ENCODE measurements around the gene GTF3C5. TPM values are rescaled to one million over a fixed set of nuclear protein-coding genes. Genes with fewer than 3 reads are reported as not detected.

The GTF3C5 gene
- total RNA-seq, 1 donor from 2014 or later: 77.9 TPM

DNA sequence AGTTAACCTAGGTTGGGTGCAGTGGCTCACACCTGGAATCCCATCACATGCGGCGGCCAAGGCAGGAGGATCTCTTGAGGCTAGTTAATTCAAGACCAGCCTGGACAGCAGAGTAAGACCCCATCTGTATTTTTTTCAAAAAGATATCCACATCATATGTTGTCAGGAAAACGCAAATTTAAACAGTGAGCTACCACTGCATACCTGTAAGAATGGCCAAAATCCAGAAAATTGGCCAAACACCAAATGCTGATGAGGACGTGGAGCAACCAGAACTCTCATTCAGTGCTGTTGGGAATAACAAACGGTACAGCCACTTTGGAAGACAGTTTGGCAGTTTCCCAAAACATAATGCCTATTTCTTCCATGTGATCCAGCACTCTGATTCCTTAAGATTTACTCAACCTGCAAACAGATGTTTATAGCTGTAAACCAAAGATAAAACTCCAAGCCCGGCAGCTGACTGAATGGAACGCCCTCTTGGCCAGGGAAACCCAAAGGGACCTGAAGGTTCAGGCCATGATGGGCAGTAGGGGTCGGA lies 43.4 kb downstream of the GTF3C5 start:
- no peaks in the 10 kb centered on the region for H3K36me3 ChIP-seq
- H3K36me3 Mint-ChIP-seq: peaks cover 5% of the 10 kb centered on the region
- H3K79me2 ChIP-seq (ENCODE audit: low read depth): no peaks in the 10 kb centered on the region
- TF ChIP-seq, protein P1, sequence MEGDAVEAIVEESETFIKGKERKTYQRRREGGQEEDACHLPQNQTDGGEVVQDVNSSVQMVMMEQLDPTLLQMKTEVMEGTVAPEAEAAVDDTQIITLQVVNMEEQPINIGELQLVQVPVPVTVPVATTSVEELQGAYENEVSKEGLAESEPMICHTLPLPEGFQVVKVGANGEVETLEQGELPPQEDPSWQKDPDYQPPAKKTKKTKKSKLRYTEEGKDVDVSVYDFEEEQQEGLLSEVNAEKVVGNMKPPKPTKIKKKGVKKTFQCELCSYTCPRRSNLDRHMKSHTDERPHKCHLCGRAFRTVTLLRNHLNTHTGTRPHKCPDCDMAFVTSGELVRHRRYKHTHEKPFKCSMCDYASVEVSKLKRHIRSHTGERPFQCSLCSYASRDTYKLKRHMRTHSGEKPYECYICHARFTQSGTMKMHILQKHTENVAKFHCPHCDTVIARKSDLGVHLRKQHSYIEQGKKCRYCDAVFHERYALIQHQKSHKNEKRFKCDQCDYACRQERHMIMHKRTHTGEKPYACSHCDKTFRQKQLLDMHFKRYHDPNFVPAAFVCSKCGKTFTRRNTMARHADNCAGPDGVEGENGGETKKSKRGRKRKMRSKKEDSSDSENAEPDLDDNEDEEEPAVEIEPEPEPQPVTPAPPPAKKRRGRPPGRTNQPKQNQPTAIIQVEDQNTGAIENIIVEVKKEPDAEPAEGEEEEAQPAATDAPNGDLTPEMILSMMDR (IDR thresholded peaks at IDR 0.05): no peak
- TF ChIP-seq EZH2phosphoT487 (IDR thresholded peaks at IDR 0.05): no peak
- no peak for TF ChIP-seq EZH2 (IDR thresholded peaks at IDR 0.05)
- no peaks in the 10 kb centered on the region for H3K9me3 Mint-ChIP-seq
- H3K4me3 ChIP-seq: no peak overlapping the region
- H3K4me3 Mint-ChIP-seq: no peak overlapping the region
- H3F3A ChIP-seq (ENCODE audit: low read depth): no peaks in the 10 kb centered on the region
- no peak overlapping the region for H3K9ac ChIP-seq
- H2AFZ ChIP-seq (replicated peaks): no peak overlapping the region
- no peaks in the 10 kb centered on the region for H3K4me1 Mint-ChIP-seq
- DNase-seq (ENCODE audit: low spot score): no peak
- H3K27ac ChIP-seq: no peak overlapping the region
- no peaks in the 10 kb centered on the region for H4K20me1 ChIP-seq (ENCODE audit: low read depth)
- H3K27me3 ChIP-seq: no peaks in the 10 kb centered on the region
- no peaks in the 10 kb centered on the region for H3K4me1 ChIP-seq
- H3K27ac Mint-ChIP-seq: no peak overlapping the region
- H3K4me2 ChIP-seq: no peak overlapping the region
- H3K27me3 Mint-ChIP-seq (ENCODE audit: insufficient read depth, low read depth): peaks cover 2% of the 10 kb centered on the region
- no peaks in the 10 kb centered on the region for H3K9me3 ChIP-seq (ENCODE audit: low read depth)

DNA sequence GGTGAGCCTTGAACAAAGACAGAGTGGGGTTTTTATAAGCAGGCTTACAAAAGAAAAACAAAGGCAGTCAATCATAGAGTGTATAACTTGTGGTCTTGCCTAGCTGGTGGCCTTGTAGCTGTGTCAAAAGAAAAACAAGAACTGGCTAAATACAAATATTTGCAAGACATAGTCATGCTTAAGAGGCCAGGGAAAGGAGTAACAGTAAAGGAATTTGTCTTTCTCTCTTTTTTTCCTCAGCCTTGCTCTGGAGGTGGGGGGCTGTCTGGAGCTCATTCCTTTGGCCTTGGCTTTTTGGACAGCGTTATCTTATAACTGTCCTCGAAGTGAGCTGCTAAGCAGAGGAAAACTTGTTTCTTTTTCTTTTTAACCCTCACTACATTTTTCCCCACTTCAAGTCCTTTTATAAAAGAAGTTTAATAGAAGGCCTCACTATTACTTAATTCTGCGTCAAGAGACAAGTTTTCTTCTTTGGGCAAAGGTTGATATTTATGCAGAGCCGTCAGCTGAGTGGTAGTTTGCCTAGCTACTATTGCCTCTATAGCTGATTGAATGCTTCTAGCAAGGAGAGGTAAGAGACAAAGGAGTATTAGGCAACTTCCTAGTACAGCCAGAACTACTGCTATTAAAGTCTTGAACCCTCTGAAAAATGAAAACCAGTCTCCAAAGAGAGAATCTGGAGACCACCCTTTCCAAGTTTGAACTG lies 45.3 kb downstream of the GTF3C5 start:
- no peak overlapping the region for H2AFZ ChIP-seq (replicated peaks)
- H4K20me1 ChIP-seq (ENCODE audit: low read depth): no peaks in the 10 kb centered on the region
- H3K4me1 ChIP-seq: peaks cover 7% of the 10 kb centered on the region
- no peak overlapping the region for H3K27ac ChIP-seq
- Mint-ChIP-seq H3K4me3 (no peak overlapping the region), H3K27me3 (ENCODE audit: insufficient read depth, low read depth) (peaks cover 2% of the 10 kb centered on the region), H3K36me3 (peaks cover 3% of the 10 kb centered on the region), H3K9me3 (no peaks in the 10 kb centered on the region), H3K27ac (no peak overlapping the region), H3K4me1 (peaks cover 3% of the 10 kb centered on the region)
- no peak overlapping the region for H3K9ac ChIP-seq
- no peaks in the 10 kb centered on the region for H3K36me3 ChIP-seq
- H3K27me3 ChIP-seq: no peaks in the 10 kb centered on the region
- no peak overlapping the region for H3K4me2 ChIP-seq
- H3K79me2 ChIP-seq (ENCODE audit: low read depth): no peaks in the 10 kb centered on the region
- no peaks in the 10 kb centered on the region for H3K9me3 ChIP-seq (ENCODE audit: low read depth)
- DNase-seq (ENCODE audit: low spot score): no peak
- H3F3A ChIP-seq (ENCODE audit: low read depth): no peaks in the 10 kb centered on the region
- TF ChIP-seq, protein P1 (IDR thresholded peaks at IDR 0.05): no peak
- TF ChIP-seq EZH2 (IDR thresholded peaks at IDR 0.05): no peak
- TF ChIP-seq EZH2phosphoT487 (IDR thresholded peaks at IDR 0.05): no peak
- H3K4me3 ChIP-seq: no peak overlapping the region

- H3K27ac Mint-ChIP-seq: no peak overlapping the region
- Histone ChIP-seq H3K79me2 (ENCODE audit: low read depth) (no peaks in the 10 kb centered on the region), H3F3A (ENCODE audit: low read depth) (no peaks in the 10 kb centered on the region), H3K9ac (no peak overlapping the region), H3K4me2 (no peak overlapping the region), H2AFZ (replicated peaks) (no peak overlapping the region), H3K27me3 (no peaks in the 10 kb centered on the region), H3K4me1 (peaks cover 7% of the 10 kb centered on the region), H4K20me1 (ENCODE audit: low read depth) (no peaks in the 10 kb centered on the region), H3K27ac (no peak overlapping the region), H3K36me3 (no peaks in the 10 kb centered on the region), H3K4me3 (no peak overlapping the region), H3K9me3 (ENCODE audit: low read depth) (no peaks in the 10 kb centered on the region)
- TF ChIP-seq EZH2phosphoT487 (IDR thresholded peaks at IDR 0.05): no peak
- peaks cover 2% of the 10 kb centered on the region for H3K36me3 Mint-ChIP-seq
- no peak overlapping the region for H3K4me3 Mint-ChIP-seq
- H3K4me1 Mint-ChIP-seq: peaks cover 3% of the 10 kb centered on the region
- peaks cover 2% of the 10 kb centered on the region for H3K27me3 Mint-ChIP-seq (ENCODE audit: insufficient read depth, low read depth)
- no peak for DNase-seq (ENCODE audit: low spot score)
- H3K9me3 Mint-ChIP-seq: no peaks in the 10 kb centered on the region
Measured at GRCh38 chr9:133076691-133077090, 45.9 kb downstream of the GTF3C5 start.

- H3K27me3 Mint-ChIP-seq (ENCODE audit: insufficient read depth, low read depth): peaks cover 2% of the 10 kb centered on the region
- no peaks in the 10 kb centered on the region for H3K36me3 Mint-ChIP-seq
- Histone ChIP-seq H3K27ac (no peak overlapping the region), H3F3A (ENCODE audit: low read depth) (no peaks in the 10 kb centered on the region), H3K4me3 (no peak overlapping the region), H3K4me1 (peaks cover 7% of the 10 kb centered on the region), H3K79me2 (ENCODE audit: low read depth) (no peaks in the 10 kb centered on the region), H3K9me3 (ENCODE audit: low read depth) (no peaks in the 10 kb centered on the region), H3K27me3 (no peaks in the 10 kb centered on the region), H3K36me3 (no peaks in the 10 kb centered on the region), H2AFZ (replicated peaks) (no peak overlapping the region), H3K9ac (no peak overlapping the region), H4K20me1 (ENCODE audit: low read depth) (no peaks in the 10 kb centered on the region), H3K4me2 (no peak overlapping the region)
- TF ChIP-seq EZH2phosphoT487 (IDR thresholded peaks at IDR 0.05) (no peak), EZH2 (IDR thresholded peaks at IDR 0.05) (no peak)
- TF ChIP-seq, protein P1 (IDR thresholded peaks at IDR 0.05): no peak
- H3K9me3 Mint-ChIP-seq: no peaks in the 10 kb centered on the region
- DNase-seq (ENCODE audit: low spot score): no peak
- no peak overlapping the region for H3K4me3 Mint-ChIP-seq
- peaks cover 3% of the 10 kb centered on the region for H3K4me1 Mint-ChIP-seq
- no peak overlapping the region for H3K27ac Mint-ChIP-seq
Measured at GRCh38 chr9:133078486-133078885, 47.7 kb downstream of the GTF3C5 start.
